ENCODE data around the gene AGPAT2.

DNA sequence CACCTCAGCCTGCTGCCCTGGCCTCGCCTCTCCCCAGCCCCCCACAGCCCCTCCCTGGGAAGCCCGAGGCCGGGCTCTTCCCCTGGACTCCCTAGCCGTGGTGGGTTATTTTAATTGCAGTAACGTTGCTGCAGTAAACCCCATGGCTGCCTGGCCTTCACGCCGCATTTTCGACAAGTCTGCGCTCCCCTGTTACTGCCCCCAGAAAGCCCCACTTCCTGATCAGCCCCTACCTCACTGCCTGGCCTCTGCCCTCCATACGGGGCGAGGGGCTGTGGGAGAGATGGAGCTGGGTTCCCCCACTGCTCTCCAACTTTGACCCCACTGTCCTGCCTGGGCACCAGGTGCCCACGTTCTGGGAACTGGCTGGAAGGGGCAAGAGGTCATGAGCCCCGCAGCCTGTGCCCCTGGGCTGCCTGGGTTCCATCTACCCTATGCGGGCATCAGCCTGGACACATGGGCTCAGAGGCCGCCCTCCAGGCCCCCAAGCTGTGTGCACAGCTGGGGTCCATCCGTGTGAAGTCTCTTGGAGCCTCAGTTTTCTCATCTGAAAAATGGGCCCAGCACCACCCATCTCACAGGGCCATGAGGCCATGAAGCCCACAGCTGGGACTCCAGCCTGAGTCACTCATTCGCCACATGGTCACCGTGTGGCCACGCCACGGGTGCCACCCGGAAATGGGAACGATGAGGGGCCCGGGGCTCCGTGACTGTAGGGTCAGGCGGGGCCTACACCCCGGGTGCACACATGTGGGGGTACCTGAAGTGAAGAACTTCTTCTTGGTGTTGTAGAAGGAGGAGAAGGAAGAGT, 13.1 kb downstream of the AGPAT2 start:
- TF ChIP-seq, protein P1, sequence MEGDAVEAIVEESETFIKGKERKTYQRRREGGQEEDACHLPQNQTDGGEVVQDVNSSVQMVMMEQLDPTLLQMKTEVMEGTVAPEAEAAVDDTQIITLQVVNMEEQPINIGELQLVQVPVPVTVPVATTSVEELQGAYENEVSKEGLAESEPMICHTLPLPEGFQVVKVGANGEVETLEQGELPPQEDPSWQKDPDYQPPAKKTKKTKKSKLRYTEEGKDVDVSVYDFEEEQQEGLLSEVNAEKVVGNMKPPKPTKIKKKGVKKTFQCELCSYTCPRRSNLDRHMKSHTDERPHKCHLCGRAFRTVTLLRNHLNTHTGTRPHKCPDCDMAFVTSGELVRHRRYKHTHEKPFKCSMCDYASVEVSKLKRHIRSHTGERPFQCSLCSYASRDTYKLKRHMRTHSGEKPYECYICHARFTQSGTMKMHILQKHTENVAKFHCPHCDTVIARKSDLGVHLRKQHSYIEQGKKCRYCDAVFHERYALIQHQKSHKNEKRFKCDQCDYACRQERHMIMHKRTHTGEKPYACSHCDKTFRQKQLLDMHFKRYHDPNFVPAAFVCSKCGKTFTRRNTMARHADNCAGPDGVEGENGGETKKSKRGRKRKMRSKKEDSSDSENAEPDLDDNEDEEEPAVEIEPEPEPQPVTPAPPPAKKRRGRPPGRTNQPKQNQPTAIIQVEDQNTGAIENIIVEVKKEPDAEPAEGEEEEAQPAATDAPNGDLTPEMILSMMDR (IDR thresholded peaks at IDR 0.05), result no peak
- TF ChIP-seq POLR2A (IDR thresholded peaks at IDR 0.05), result no peak
